Glutamatergic neuron (in vitro differentiated cells): ENCODE results near the gene FBXO34. TPM values are rescaled to one million over a fixed set of nuclear protein-coding genes. Genes with fewer than 3 reads are reported as not detected.

Source experiments
- DNase-seq: peaks from one replicate; pipeline ENCODE4 v3.0.0; 2022
- H3K27ac Mint-ChIP-seq: one replicate; pipeline ENCODE4 v1.8.0; 2020; ENCODE audit warnings: mild to moderate bottlenecking, mixed read lengths, inconsistent platforms; ENCODE audit not compliant: unreplicated experiment
- H3K27me3 Mint-ChIP-seq: one replicate; pipeline ENCODE4 v1.8.0; 2020; ENCODE audit warnings: mild to moderate bottlenecking, moderate library complexity, mixed read lengths, inconsistent platforms; ENCODE audit not compliant: unreplicated experiment
- H3K36me3 Mint-ChIP-seq: one replicate; pipeline ENCODE4 v1.8.0; 2020; ENCODE audit warnings: mild to moderate bottlenecking, mixed read lengths, inconsistent platforms; ENCODE audit not compliant: unreplicated experiment
- H3K4me1 Mint-ChIP-seq: one replicate; pipeline ENCODE4 v1.8.0; 2020; ENCODE audit warnings: mild to moderate bottlenecking, low read depth, mixed read lengths, inconsistent platforms; ENCODE audit not compliant: unreplicated experiment
- H3K4me3 Mint-ChIP-seq: one replicate; pipeline ENCODE4 v1.8.0; 2020; ENCODE audit warnings: mild to moderate bottlenecking, mixed read lengths, inconsistent platforms; ENCODE audit not compliant: unreplicated experiment
- H3K9me3 Mint-ChIP-seq: one replicate; pipeline ENCODE4 v1.8.0; 2020; ENCODE audit warnings: mild to moderate bottlenecking, moderate library complexity, mixed read lengths, inconsistent platforms; ENCODE audit not compliant: unreplicated experiment
- total RNA-seq: library from RNA; stranded (reverse); fragmentation: NEBNext Ultra II Directional; extraction: Animal tissue kit (Norgen Biotek cat#: 25700); gene quantifications from one replicate; pipeline ENCODE4 v1.2.1, GENCODE V29; 2021; ENCODE audit not compliant: unreplicated experiment
- TF ChIP-seq, protein P1 (sequence below): fragments of 200-600 bp; sonication (generic); IDR thresholded peaks from one replicate; pipeline ENCODE4 v1.5.0; 2021; ENCODE audit not compliant: partially characterized antibody, unreplicated experiment

The FBXO34 gene
- total RNA-seq, 1 donor from 2014 or later: 13.6 TPM

DNA sequence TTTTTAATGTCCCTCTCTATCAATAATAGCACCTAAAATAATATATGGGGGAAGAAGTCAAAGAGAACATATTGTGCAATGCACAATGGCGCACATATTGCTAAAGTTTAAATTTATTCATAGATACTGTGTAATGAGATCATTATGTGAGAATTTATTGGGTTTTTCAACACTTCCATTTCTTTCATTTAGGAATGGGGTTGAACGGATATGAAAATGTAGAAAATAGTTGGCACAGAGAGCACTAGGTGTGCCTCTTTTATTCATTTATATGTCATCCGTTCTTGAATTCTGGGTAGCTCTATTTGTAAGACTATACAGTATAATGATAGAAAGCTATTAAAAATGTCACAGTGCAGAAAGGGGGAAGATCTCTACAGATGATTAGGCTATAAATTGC is 76.5 kb downstream of the FBXO34 start:
- no peak for DNase-seq
- H3K27me3 Mint-ChIP-seq: no peaks in the 10 kb centered on the region
- H3K4me1 Mint-ChIP-seq: peaks cover 13% of the 10 kb centered on the region
- H3K9me3 Mint-ChIP-seq: peaks cover 2% of the 10 kb centered on the region
- no peaks in the 10 kb centered on the region for H3K36me3 Mint-ChIP-seq
- H3K27ac Mint-ChIP-seq: no peak overlapping the region
- H3K4me3 Mint-ChIP-seq: no peak overlapping the region
- TF ChIP-seq, protein P1, sequence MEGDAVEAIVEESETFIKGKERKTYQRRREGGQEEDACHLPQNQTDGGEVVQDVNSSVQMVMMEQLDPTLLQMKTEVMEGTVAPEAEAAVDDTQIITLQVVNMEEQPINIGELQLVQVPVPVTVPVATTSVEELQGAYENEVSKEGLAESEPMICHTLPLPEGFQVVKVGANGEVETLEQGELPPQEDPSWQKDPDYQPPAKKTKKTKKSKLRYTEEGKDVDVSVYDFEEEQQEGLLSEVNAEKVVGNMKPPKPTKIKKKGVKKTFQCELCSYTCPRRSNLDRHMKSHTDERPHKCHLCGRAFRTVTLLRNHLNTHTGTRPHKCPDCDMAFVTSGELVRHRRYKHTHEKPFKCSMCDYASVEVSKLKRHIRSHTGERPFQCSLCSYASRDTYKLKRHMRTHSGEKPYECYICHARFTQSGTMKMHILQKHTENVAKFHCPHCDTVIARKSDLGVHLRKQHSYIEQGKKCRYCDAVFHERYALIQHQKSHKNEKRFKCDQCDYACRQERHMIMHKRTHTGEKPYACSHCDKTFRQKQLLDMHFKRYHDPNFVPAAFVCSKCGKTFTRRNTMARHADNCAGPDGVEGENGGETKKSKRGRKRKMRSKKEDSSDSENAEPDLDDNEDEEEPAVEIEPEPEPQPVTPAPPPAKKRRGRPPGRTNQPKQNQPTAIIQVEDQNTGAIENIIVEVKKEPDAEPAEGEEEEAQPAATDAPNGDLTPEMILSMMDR: no peak

DNA sequence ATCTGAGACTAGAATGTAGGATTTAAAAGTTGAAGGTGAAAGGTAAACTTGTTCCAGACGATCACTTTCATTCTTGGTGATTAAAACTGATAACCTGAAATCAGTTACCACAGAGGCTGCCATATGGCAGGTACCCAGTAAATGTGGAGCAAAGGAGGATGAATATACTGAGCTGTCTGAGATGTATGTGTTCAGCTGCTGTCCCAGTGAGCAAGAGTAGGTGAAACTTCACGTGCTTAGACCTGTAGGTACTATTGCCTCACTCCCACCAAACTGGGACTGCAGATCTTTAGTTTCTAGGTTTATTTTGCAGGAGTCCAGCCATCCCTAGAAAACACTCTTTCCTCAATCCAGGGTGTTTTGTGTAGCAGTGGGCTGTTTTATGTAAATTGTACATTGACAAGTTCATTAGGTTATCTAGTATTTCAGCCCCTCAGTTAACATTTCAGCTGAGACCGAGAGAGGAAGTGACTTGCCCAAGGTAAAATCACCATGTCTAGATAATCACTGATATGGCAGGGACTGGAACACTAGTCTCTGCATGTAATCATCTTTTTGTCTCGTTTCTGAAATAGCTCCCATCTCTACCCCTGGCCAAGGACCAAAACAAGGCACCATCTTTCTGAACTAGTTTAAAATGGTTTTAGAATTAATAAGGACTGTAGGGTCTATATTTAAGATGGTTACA is 77.7 kb downstream of the FBXO34 start:
- DNase-seq: no peak
- Mint-ChIP-seq H3K4me3 (no peak overlapping the region), H3K27me3 (no peaks in the 10 kb centered on the region), H3K9me3 (peaks cover 2% of the 10 kb centered on the region), H3K36me3 (no peaks in the 10 kb centered on the region), H3K4me1 (peaks cover 13% of the 10 kb centered on the region), H3K27ac (no peak overlapping the region)
- TF ChIP-seq, protein P1: no peak

DNA sequence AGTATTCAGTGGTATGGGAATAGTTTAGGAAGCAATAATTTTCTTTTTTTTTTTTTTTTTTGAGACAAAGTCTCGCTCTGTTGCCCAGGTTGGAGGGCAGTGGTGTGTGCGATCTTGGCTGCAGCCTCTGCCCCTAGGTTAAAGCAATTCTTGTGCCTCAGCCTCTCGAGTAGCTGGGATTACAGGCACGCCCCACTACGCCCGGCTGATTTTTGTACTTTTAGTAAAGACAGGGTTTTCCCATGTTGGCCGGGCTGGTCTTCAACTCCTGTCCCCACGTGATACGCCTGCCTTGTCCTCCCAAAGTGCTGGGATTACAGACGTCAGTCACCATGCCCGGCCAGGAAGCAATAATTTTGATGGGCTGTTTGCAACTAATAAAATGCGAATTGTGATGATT is 78.3 kb downstream of the FBXO34 start:
- no peaks in the 10 kb centered on the region for H3K36me3 Mint-ChIP-seq
- H3K4me3 Mint-ChIP-seq: no peak overlapping the region
- peaks cover 2% of the 10 kb centered on the region for H3K9me3 Mint-ChIP-seq
- no peaks in the 10 kb centered on the region for H3K27me3 Mint-ChIP-seq
- DNase-seq: no peak
- peak overlapping the region; percentile 13 for H3K27ac Mint-ChIP-seq
- TF ChIP-seq, protein P1: no peak
- H3K4me1 Mint-ChIP-seq: peaks cover 13% of the 10 kb centered on the region

DNA sequence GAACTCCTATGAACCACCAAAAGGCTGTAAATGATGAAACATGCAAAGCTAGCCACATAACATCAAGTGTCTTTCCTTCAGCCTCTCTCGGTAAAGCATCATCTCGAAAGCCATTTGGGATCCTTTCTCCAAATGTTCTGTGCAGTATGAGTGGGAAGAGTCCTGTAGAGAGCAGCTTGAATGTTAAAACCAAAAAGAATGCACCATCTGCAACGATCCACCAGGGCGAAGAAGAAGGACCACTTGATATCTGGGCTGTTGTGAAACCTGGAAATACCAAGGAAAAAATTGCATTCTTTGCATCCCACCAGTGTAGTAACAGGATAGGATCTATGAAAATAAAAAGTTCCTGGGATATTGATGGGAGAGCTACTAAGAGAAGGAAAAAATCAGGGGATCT is 79.2 kb downstream of the FBXO34 start:
- Mint-ChIP-seq H3K4me1 (peaks cover 13% of the 10 kb centered on the region), H3K27me3 (peaks cover 2% of the 10 kb centered on the region), H3K36me3 (no peaks in the 10 kb centered on the region), H3K9me3 (peaks cover 2% of the 10 kb centered on the region), H3K4me3 (no peak overlapping the region), H3K27ac (no peak overlapping the region)
- TF ChIP-seq, protein P1: peak; percentile 12
- DNase-seq: no peak

DNA sequence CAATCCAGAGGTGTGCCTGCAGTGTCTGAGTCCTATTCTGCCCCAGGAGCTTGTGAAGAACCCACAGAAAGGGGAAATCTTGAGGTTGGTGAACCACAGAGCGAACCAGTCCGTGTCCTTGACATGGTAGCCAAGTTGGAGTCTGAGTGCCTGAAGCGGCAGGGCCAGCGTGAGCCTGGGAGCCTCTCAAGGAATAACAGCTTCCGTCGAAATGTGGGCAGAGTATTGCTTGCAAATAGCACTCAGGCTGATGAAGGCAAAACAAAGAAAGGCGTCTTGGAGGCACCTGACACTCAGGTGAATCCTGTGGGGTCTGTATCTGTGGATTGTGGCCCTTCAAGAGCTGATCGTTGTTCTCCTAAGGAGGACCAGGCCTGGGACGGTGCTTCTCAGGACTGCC is 79.9 kb downstream of the FBXO34 start:
- TF ChIP-seq, protein P1: no peak
- Mint-ChIP-seq H3K27me3 (peaks cover 2% of the 10 kb centered on the region), H3K4me1 (peaks cover 13% of the 10 kb centered on the region), H3K27ac (no peak overlapping the region), H3K9me3 (peaks cover 2% of the 10 kb centered on the region), H3K36me3 (no peaks in the 10 kb centered on the region), H3K4me3 (no peak overlapping the region)
- DNase-seq: no peak
